ENCODE measurements around the gene TIMMDC1. TPM values are rescaled to one million over a fixed set of nuclear protein-coding genes. Genes with fewer than 3 reads are reported as not detected.

The TIMMDC1 gene
- total and polyA plus RNA-seq, 9 donors: 38.7 to 82.4 (median 71.3) TPM

DNA sequence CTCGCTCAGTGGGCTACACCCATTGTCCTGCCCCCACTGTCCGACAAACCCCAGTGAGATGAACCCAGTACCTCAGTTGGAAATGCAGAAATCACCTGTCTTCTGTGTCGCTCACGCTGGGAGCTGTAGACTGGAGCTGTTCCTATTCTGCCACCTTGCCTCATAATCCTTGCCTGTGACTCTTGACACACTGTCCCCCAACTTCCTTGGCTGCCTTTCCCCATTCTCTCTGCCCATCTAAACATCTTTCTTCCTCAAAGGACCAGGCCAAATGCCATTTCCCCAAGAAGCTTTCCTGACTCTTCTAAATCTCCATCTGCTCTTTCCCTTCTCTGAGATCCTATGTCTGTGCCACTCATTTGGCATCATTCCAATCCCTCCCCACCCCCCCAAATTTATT lies 70.8 kb downstream of the TIMMDC1 start:
- no peaks in the 10 kb centered on the region for H3K36me3 ChIP-seq
- DNase-seq: no peak
- TF ChIP-seq EP300 (IDR thresholded peaks at IDR 0.05) (no peak), POLR2A (IDR thresholded peaks at IDR 0.05) (no peak), CTCF (IDR thresholded peaks at IDR 0.05) (no peak)

GRCh38 chr3:119570229-119570628 lies 71.9 kb downstream of the TIMMDC1 start:
- DNase-seq: no peak
- Histone ChIP-seq H3K9me3 (no peaks in the 10 kb centered on the region), H3K4me3 (no peak overlapping the region), H3K4me1 (ENCODE audit: insufficient read depth) (no peaks in the 10 kb centered on the region), H3K27ac (no peak overlapping the region), H3K36me3 (no peaks in the 10 kb centered on the region), H3K27me3 (no peaks in the 10 kb centered on the region)
- 71 to 82% (median 78%) methylated on average over 5 of the region's 5 CpGs for WGBS, 3 donors
- intact Hi-C loops (cut with DNase I): loop anchor here in 1 of 4 donors (10.0 kb wide), 1 partner anchor 105 kb away; the partner anchor contains the start of gene COX17
- TF ChIP-seq EP300 (IDR thresholded peaks at IDR 0.05): no peak
- TF ChIP-seq POLR2A (IDR thresholded peaks at IDR 0.05): no peak
- no peak for TF ChIP-seq CTCF (IDR thresholded peaks at IDR 0.05)

More for the DNA sequence above, 70.8 kb downstream of the TIMMDC1 start:
- H3K4me3 ChIP-seq: no peak overlapping the region
- H3K27me3 ChIP-seq: no peaks in the 10 kb centered on the region
- intact Hi-C loops (cut with DNase I): no loop called here
- no peaks in the 10 kb centered on the region for H3K9me3 ChIP-seq
- WGBS, 3 donors: 89 to 92% (median 92%) methylated on average over 4 of the region's 4 CpGs
- no peaks in the 10 kb centered on the region for H3K4me1 ChIP-seq (ENCODE audit: insufficient read depth)
- H3K27ac ChIP-seq: no peak overlapping the region

DNA sequence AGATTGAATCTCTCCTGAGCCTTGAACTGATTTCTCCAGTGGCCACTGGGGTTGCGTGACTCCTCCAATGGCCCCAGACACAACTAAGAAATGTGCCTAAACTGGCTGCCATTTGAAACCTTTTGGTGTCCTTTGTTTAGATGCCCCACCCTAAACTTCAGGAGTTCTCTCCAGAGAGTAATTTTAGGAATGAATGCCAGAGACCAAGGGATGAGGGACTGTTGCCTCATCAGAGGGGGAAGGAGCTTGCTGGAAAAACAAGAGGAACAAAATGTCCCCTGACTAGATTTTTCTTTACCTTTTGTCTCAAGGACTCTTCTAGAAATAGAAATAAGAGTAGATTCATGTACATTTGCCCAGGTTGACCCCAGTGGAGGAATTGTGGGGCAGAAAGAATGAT lies 72.9 kb downstream of the TIMMDC1 start:
- Histone ChIP-seq H3K36me3 (no peaks in the 10 kb centered on the region), H3K4me3 (no peak overlapping the region), H3K9me3 (no peaks in the 10 kb centered on the region), H3K27me3 (no peaks in the 10 kb centered on the region), H3K4me1 (ENCODE audit: insufficient read depth) (no peaks in the 10 kb centered on the region), H3K27ac (no peak overlapping the region)
- TF ChIP-seq EP300 (IDR thresholded peaks at IDR 0.05): no peak
- TF ChIP-seq CTCF (IDR thresholded peaks at IDR 0.05): no peak
- TF ChIP-seq POLR2A (IDR thresholded peaks at IDR 0.05): no peak
- intact Hi-C loops (cut with DNase I): loop anchor here in 1 of 4 donors (10.0 kb wide), 1 partner anchor 104 kb away; the partner anchor contains the start of gene COX17
- no peak for DNase-seq
- 97 to 100% (median 100%) methylated on average over 1 of the region's 1 CpG for WGBS, 3 donors

- Histone ChIP-seq H3K27ac (no peak overlapping the region), H3K36me3 (no peaks in the 10 kb centered on the region), H3K4me1 (ENCODE audit: insufficient read depth) (no peaks in the 10 kb centered on the region), H3K27me3 (no peaks in the 10 kb centered on the region), H3K9me3 (no peaks in the 10 kb centered on the region), H3K4me3 (no peak overlapping the region)
- no peak for TF ChIP-seq EP300 (IDR thresholded peaks at IDR 0.05)
- TF ChIP-seq CTCF (IDR thresholded peaks at IDR 0.05): no peak
- TF ChIP-seq POLR2A (IDR thresholded peaks at IDR 0.05): no peak
- intact Hi-C loops (cut with DNase I): loop anchor here in 1 of 4 donors (10.0 kb wide), 1 partner anchor 103 kb away; the partner anchor contains the start of gene COX17
- 47 to 78% (median 65%) methylated on average over 5 of the region's 5 CpGs for WGBS, 3 donors
- no peak for DNase-seq
Observed at GRCh38 chr3:119571688-119572087, 73.3 kb downstream of the TIMMDC1 start.

Other genes starting within 250 kb of the TIMMDC1 start
- gene ARHGAP31, start 204.2 kb upstream of the TIMMDC1 start, total RNA-seq: 10 to 100 TPM in 5 of 7 donors, 1 to 10 TPM in 2; 6.3 to 41.4 (median 21.3) TPM
- 10 to 100 TPM in 1 of 2 donors, 1 to 10 TPM in 1; 8.7 to 26.0 TPM for gene ARHGAP31, start 204.2 kb upstream of the TIMMDC1 start, polyA plus RNA-seq
- gene TMEM39A, start 34.9 kb upstream of the TIMMDC1 start, total RNA-seq: 10 to 100 TPM; 22.3 to 58.1 (median 39.1) TPM
- gene TMEM39A, start 34.9 kb upstream of the TIMMDC1 start, polyA plus RNA-seq: 10 to 100 TPM; 12.9 to 22.0 TPM
- 10 to 100 TPM; 12.1 to 26.2 (median 14.6) TPM for gene POGLUT1, start 29.6 kb upstream of the TIMMDC1 start, total RNA-seq
- gene POGLUT1, start 29.6 kb upstream of the TIMMDC1 start, polyA plus RNA-seq: 10 to 100 TPM in 1 of 2 donors, 1 to 10 TPM in 1; 6.6 to 12.1 TPM
- gene CD80, start 61.1 kb downstream of the TIMMDC1 start, total RNA-seq: under 1 TPM in 6 of 7 donors, not detected in 1; 0.11 to 0.60 (median 0.26) TPM
- gene CD80, start 61.1 kb downstream of the TIMMDC1 start, polyA plus RNA-seq: under 1 TPM; 0.07 to 0.73 TPM
- gene ADPRH, start 80.9 kb downstream of the TIMMDC1 start, total RNA-seq: 1 to 10 TPM; 2.1 to 6.8 (median 4.5) TPM
- gene ADPRH, start 80.9 kb downstream of the TIMMDC1 start, polyA plus RNA-seq: 10 to 100 TPM in 1 of 2 donors, 1 to 10 TPM in 1; 2.6 to 14.6 TPM
- gene PLA1A, start 99.3 kb downstream of the TIMMDC1 start, total RNA-seq: 1 to 10 TPM in 4 of 7 donors, under 1 TPM in 3; 0.53 to 9.9 (median 1.2) TPM
- gene PLA1A, start 99.3 kb downstream of the TIMMDC1 start, polyA plus RNA-seq: 1 to 10 TPM; 2.2 to 3.9 TPM
- 1 to 10 TPM in 6 of 7 donors, under 1 TPM in 1; 0.83 to 5.0 (median 2.7) TPM for gene POPDC2, start 162.0 kb downstream of the TIMMDC1 start, total RNA-seq
- 1 to 10 TPM; 3.0 to 4.6 TPM for gene POPDC2, start 162.0 kb downstream of the TIMMDC1 start, polyA plus RNA-seq
- 10 to 100 TPM; 12.4 to 30.6 (median 24.0) TPM for gene COX17, start 178.9 kb downstream of the TIMMDC1 start, total RNA-seq
- gene COX17, start 178.9 kb downstream of the TIMMDC1 start, polyA plus RNA-seq: 10 to 100 TPM; 26.9 to 42.2 TPM
- gene CFAP91, start 204.5 kb downstream of the TIMMDC1 start, total RNA-seq: 10 to 100 TPM in 6 of 7 donors, 1 to 10 TPM in 1; 9.6 to 47.9 (median 16.1) TPM
- 1 to 10 TPM; 5.3 to 7.3 TPM for gene CFAP91, start 204.5 kb downstream of the TIMMDC1 start, polyA plus RNA-seq

Measured in ovary (tissue), 9 donors.